ENCODE data around the gene THOC6.

THOC6 gene

DNA sequence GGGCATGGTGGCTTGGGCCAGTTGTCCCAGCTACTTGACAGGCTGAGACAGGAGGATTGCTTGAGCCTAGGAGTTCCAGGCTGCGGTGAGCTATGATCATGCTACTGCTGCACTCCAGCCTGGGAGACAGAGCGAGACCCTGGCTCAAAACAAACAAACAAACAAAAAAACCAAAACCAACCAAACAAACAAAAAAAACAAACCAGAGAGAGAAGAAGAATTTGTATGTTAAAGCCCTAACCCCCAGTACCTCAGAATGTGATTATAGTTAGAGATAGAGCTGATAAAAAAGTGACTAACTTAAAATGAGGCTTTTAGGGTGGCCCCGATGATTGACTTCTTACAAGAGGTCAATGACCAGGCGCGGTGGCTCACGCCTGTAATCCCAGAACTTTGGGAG lies 20.9 kb downstream of the THOC6 start (continued):
- TF ChIP-seq, protein P1, sequence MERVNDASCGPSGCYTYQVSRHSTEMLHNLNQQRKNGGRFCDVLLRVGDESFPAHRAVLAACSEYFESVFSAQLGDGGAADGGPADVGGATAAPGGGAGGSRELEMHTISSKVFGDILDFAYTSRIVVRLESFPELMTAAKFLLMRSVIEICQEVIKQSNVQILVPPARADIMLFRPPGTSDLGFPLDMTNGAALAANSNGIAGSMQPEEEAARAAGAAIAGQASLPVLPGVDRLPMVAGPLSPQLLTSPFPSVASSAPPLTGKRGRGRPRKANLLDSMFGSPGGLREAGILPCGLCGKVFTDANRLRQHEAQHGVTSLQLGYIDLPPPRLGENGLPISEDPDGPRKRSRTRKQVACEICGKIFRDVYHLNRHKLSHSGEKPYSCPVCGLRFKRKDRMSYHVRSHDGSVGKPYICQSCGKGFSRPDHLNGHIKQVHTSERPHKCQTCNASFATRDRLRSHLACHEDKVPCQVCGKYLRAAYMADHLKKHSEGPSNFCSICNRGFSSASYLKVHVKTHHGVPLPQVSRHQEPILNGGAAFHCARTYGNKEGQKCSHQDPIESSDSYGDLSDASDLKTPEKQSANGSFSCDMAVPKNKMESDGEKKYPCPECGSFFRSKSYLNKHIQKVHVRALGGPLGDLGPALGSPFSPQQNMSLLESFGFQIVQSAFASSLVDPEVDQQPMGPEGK (tag by site-specific recombination; IDR thresholded peaks at IDR 0.05) = no peak
- TF ChIP-seq ZNF202 (tag by site-specific recombination; IDR thresholded peaks at IDR 0.05; ENCODE audit: borderline replicate concordance) = no peak
- TF ChIP-seq ZBTB1 (tag by site-specific recombination; IDR thresholded peaks at IDR 0.05) = no peak
- no peak for TF ChIP-seq ZNF140 (tag by site-specific recombination; IDR thresholded peaks at IDR 0.05)
- TF ChIP-seq ZNF600 (tag by site-specific recombination; IDR thresholded peaks at IDR 0.05) = no peak

DNA sequence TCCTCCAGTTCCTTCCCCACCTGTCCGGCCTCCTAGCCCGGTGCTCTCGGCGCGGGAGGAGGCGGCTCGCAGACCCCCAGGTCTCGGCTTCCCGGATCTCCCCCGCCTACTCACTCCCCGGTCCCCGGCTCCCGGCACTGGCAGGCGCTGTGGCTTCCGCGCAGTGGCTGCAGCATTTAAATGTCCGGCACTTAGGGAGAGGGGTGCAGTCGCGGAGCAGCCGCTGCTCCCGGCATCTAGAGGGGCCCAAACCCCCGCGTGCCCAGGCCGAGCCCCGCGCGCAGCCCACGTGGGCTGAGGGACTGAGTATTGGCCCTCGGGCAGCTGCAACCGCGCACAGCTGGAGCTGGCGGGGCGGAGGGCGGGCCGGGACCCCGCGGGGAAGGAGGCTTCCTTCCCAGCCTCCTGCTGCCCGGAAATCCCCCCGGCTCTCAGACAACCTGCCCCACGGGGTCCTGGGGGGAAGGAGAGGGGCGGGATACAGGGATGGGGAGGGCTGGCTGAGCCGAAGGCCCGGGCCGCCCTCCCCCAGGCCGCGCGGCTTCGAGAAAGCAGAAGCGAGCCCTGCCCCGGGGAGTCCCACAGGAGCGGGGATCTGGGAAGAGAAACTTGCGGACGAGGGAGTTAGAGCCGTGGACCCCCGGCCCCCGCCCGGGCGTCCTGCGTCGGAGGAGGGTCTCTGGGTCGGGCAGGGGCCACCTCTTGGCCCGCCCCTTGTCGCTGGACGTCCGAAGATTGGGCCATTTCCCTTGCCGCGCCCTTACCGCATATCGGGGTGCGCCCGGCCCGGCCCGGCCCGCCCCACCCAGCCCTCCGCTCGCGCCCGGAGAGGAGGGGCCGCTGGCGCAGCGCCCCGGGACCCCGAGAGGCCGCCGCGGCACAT lies 22.2 kb downstream of the THOC6 start, which contains the start of gene MMP25:
Gene MMP25, plus strand, starts transcription at position 804 of the 883 bp plus-strand sequence. CDS start 357 bp downstream, outside the sequence.
- Histone ChIP-seq H3K36me3 (ENCODE audit: control insufficient read depth in 2 of 2, insufficient read depth in 1 of 2, low read length in 2 of 2) (no peaks in the 10 kb centered on the region), H3K4me1 (ENCODE audit: control insufficient read depth, insufficient read depth, low read length) (no peaks in the 10 kb centered on the region), H3K27ac (ENCODE audit: extremely low read depth, low read depth, low read length) (no peak within 1 kb of the TSS), H3K4me3 (ENCODE audit: low read depth, low read length) (peak within 1 kb of the TSS; percentile 48), H3K9me3 (ENCODE audit: control insufficient read depth, insufficient read depth, low read depth, low read length) (no peaks in the 10 kb centered on the region)
- ChIA-PET CTCF (interaction anchor here (0.6 to 2.0 kb wide), 3 partner anchors 9 to 18 kb away, joined by 3 to 9 read pairs (median 3); partner anchors contain the start of gene BICDL2), POLR2A (interaction anchor here (0.7 to 1.4 kb wide), 3 partner anchors 15 to 102 kb away, joined by 4 to 11 read pairs (median 6); no protein-coding TSS in a partner anchor)
- TF ChIP-seq, protein P2, sequence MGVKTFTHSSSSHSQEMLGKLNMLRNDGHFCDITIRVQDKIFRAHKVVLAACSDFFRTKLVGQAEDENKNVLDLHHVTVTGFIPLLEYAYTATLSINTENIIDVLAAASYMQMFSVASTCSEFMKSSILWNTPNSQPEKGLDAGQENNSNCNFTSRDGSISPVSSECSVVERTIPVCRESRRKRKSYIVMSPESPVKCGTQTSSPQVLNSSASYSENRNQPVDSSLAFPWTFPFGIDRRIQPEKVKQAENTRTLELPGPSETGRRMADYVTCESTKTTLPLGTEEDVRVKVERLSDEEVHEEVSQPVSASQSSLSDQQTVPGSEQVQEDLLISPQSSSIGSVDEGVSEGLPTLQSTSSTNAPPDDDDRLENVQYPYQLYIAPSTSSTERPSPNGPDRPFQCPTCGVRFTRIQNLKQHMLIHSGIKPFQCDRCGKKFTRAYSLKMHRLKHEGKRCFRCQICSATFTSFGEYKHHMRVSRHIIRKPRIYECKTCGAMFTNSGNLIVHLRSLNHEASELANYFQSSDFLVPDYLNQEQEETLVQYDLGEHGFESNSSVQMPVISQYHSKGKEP (tag by site-specific recombination; IDR thresholded peaks at IDR 0.05) = peak; percentile 44; the same call in 1 of the 2 replicates
- no peak for TF ChIP-seq ZNF23 (tag by site-specific recombination; IDR thresholded peaks at IDR 0.05; ENCODE audit: borderline replicate concordance)
- TF ChIP-seq ZNF335 (tag by site-specific recombination; conservative IDR thresholded peaks at IDR 0.05) = peak; percentile 79
- TF ChIP-seq, protein P3, sequence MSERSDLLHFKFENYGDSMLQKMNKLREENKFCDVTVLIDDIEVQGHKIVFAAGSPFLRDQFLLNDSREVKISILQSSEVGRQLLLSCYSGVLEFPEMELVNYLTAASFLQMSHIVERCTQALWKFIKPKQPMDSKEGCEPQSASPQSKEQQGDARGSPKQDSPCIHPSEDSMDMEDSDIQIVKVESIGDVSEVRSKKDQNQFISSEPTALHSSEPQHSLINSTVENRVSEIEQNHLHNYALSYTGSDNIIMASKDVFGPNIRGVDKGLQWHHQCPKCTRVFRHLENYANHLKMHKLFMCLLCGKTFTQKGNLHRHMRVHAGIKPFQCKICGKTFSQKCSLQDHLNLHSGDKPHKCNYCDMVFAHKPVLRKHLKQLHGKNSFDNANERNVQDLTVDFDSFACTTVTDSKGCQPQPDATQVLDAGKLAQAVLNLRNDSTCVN (tag by site-specific recombination; optimal IDR thresholded peaks at IDR 0.05) = peak; percentile 66
- TF ChIP-seq, protein P4, sequence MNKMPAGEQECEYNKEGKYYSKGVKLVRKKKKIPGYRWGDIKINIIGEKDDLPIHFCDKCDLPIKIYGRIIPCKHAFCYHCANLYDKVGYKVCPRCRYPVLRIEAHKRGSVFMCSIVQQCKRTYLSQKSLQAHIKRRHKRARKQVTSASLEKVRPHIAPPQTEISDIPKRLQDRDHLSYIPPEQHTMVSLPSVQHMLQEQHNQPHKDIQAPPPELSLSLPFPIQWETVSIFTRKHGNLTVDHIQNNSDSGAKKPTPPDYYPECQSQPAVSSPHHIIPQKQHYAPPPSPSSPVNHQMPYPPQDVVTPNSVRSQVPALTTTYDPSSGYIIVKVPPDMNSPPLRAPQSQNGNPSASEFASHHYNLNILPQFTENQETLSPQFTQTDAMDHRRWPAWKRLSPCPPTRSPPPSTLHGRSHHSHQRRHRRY (tag by site-specific recombination; IDR thresholded peaks at IDR 0.05) = no peak
- TF ChIP-seq ZFP37 (tag by site-specific recombination; IDR thresholded peaks at IDR 0.05) = no peak
- TF ChIP-seq ZBTB21 (tag by site-specific recombination; IDR thresholded peaks at IDR 0.05) = no peak
- no peak for TF ChIP-seq ZNF677 (tag by site-specific recombination; IDR thresholded peaks at IDR 0.05)
- peak; percentile 56; the same call in 1 of the 2 replicates for TF ChIP-seq ZBTB8A (tag by site-specific recombination; IDR thresholded peaks at IDR 0.05)
- TF ChIP-seq, protein P5, sequence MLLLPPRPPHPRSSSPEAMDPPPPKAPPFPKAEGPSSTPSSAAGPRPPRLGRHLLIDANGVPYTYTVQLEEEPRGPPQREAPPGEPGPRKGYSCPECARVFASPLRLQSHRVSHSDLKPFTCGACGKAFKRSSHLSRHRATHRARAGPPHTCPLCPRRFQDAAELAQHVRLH (tag by site-specific recombination; IDR thresholded peaks at IDR 0.05) = no peak
- no peak for TF ChIP-seq ZNF600 (tag by site-specific recombination; IDR thresholded peaks at IDR 0.05)
- TF ChIP-seq ZNF747 (tag by site-specific recombination; IDR thresholded peaks at IDR 0.05) = no peak
- TF ChIP-seq, protein P6, sequence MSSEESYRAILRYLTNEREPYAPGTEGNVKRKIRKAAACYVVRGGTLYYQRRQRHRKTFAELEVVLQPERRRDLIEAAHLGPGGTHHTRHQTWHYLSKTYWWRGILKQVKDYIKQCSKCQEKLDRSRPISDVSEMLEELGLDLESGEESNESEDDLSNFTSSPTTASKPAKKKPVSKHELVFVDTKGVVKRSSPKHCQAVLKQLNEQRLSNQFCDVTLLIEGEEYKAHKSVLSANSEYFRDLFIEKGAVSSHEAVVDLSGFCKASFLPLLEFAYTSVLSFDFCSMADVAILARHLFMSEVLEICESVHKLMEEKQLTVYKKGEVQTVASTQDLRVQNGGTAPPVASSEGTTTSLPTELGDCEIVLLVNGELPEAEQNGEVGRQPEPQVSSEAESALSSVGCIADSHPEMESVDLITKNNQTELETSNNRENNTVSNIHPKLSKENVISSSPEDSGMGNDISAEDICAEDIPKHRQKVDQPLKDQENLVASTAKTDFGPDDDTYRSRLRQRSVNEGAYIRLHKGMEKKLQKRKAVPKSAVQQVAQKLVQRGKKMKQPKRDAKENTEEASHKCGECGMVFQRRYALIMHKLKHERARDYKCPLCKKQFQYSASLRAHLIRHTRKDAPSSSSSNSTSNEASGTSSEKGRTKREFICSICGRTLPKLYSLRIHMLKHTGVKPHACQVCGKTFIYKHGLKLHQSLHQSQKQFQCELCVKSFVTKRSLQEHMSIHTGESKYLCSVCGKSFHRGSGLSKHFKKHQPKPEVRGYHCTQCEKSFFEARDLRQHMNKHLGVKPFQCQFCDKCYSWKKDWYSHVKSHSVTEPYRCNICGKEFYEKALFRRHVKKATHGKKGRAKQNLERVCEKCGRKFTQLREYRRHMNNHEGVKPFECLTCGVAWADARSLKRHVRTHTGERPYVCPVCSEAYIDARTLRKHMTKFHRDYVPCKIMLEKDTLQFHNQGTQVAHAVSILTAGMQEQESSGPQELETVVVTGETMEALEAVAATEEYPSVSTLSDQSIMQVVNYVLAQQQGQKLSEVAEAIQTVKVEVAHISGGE (tag by site-specific recombination; conservative IDR thresholded peaks at IDR 0.05; ENCODE audit: low read depth) = 0 out of 2 replicates have a peak, but pooled peaks have one; percentile 37
- no peak for TF ChIP-seq ZNF37A (tag by site-specific recombination; IDR thresholded peaks at IDR 0.05)
- TF ChIP-seq KLF1 (tag by site-specific recombination; IDR thresholded peaks at IDR 0.05) = peak; percentile 56; the same call in 1 of the 2 replicates
- TF ChIP-seq, protein P7, sequence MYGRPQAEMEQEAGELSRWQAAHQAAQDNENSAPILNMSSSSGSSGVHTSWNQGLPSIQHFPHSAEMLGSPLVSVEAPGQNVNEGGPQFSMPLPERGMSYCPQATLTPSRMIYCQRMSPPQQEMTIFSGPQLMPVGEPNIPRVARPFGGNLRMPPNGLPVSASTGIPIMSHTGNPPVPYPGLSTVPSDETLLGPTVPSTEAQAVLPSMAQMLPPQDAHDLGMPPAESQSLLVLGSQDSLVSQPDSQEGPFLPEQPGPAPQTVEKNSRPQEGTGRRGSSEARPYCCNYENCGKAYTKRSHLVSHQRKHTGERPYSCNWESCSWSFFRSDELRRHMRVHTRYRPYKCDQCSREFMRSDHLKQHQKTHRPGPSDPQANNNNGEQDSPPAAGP (tag by site-specific recombination; IDR thresholded peaks at IDR 0.05) = no peak
- peak; percentile 81 for TF ChIP-seq SP7 (tag by site-specific recombination; IDR thresholded peaks at IDR 0.05)
- no peak for TF ChIP-seq MYNN (tag by site-specific recombination; IDR thresholded peaks at IDR 0.05; ENCODE audit: borderline replicate concordance)
- peak; percentile 36; the same call in 1 of the 2 replicates for TF ChIP-seq KLF8 (tag by site-specific recombination; IDR thresholded peaks at IDR 0.05)
- TF ChIP-seq ZNF404 (tag by site-specific recombination; IDR thresholded peaks at IDR 0.05) = no peak

Data from HEK293 (cell line).